GM10266 (cell line): ENCODE results near the gene AHDC1.

Source experiments
- DNase-seq: peaks from one replicate; pipeline ENCODE4 v3.0.0; 2012; ENCODE audit errors: extremely low spot score
- TF ChIP-seq, protein P1 (sequence below): IDR thresholded peaks from 2 replicates; pipeline ENCODE4 v1.5.1; 2012; ENCODE audit warnings: mild to moderate bottlenecking, low read depth; ENCODE audit not compliant: control insufficient read depth, insufficient read depth; ENCODE audit errors: missing control alignments

The AHDC1 gene

DNA sequence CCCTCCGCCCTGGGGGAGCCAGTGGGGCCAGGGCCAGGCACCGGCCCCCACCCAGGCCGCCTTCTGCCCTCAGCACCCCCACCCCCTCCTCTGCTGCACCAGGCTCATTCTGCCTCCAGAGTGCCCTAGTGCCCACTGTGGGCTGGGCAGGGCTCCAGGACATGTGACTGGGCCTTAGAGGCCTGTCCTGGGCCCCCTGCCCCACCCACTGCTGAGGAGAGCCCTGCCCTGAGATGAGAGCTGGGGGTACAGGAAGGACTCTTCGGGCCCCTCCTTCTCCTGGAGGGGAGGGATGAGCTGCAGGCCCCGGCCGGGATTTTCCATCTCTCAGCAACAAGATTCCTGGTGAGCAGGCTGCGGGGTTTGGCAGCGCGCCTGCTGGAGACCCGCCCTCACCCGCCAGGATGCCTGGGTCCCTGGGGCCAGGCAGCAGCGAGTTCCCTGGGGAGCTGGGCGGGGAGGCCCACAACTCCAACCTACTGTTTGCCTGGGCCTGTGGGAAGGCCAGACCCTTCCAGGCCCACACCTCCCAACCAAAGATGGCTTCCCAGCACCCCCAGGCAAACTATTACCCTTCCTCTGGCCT, 14.0 kb downstream of the AHDC1 start:
- no peak for DNase-seq
- TF ChIP-seq, protein P1, sequence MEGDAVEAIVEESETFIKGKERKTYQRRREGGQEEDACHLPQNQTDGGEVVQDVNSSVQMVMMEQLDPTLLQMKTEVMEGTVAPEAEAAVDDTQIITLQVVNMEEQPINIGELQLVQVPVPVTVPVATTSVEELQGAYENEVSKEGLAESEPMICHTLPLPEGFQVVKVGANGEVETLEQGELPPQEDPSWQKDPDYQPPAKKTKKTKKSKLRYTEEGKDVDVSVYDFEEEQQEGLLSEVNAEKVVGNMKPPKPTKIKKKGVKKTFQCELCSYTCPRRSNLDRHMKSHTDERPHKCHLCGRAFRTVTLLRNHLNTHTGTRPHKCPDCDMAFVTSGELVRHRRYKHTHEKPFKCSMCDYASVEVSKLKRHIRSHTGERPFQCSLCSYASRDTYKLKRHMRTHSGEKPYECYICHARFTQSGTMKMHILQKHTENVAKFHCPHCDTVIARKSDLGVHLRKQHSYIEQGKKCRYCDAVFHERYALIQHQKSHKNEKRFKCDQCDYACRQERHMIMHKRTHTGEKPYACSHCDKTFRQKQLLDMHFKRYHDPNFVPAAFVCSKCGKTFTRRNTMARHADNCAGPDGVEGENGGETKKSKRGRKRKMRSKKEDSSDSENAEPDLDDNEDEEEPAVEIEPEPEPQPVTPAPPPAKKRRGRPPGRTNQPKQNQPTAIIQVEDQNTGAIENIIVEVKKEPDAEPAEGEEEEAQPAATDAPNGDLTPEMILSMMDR = no peak

DNA sequence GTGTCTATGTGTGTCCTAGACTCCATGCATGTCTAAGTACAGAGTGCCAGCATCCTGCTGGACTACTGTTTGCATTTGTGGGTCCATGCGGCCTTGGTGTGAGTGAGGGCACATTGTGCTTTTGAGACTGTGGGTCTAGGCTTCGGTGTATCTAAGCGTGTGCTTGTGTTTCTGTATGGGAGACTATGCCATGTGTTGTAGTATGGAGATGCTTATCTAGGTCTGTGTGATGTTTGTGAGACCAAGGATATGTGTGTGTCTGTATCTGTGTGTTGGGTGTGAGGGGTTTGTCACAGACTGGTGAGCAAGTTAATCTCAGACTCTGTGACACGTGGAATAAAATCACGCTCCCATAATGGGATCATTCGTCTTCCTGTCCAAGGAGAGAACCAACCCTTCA, 14.5 kb downstream of the AHDC1 start:
- TF ChIP-seq, protein P1 = no peak
- no peak for DNase-seq

DNA sequence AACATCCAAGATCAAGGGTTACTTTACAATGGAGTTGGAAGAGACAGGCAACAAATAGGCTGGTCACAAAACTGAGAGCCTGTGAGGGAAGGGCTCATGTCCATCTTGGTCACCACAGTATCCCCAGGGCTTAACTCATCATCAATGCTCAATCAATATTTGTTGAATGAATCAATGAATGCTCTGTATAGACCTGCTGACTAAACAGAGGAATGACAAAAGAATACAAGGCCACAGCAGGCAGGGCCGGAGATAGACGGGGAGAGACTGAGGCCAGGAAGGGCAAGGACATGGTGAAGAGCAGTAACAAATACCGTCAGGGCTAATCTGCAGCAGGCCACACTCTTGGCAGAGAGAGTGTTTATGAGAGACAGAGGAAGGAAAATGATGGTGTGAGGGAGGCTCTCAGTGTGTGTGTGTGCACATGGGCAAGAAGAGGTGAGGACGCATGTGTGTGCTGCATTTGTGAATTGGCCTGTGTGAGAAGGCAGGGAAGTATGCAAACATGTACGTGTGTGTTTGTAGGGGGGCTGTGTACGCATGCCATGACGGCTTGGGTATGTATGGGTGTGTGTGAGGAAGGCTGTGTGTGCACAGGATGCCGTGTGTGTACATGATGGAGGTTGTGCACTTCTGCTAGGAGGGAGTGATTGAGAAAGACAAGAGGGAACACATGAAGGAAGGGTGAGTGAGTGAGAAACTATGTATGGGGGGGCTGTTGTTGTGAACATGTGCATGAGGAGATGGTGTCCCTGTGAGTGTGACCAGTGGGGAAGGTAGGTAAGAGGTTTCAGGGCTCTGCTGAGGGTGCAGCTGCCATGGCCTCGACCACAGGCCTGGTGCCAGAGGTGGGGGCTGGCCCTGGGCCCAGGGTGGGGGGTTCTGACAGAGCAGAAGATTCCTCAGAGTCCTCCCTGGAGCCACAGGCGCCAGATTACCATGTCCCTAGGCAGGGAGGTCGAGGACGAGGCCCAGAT, 15.4 kb downstream of the AHDC1 start:
- DNase-seq = no peak
- TF ChIP-seq, protein P1 = no peak

DNA sequence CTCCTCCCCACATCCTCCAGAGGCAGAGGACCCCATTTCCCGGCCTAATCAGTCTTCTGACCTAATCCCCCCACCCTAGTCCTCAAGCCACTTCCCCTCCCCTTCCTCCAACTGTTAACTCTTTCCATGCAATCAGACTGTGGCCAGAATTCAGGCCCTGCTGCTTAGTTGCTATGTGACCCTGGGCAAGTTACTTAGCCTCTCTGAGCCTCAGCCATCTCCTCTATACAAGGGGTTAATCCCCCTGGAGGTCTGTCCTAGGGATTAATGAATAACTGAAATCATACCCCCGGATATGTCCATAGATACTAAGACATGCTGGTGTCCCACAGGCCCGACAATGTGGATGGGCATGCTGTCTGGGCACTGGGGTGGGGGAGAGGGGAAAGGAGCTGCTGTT, 18.3 kb downstream of the AHDC1 start:
- no peak for DNase-seq
- TF ChIP-seq, protein P1 = no peak

DNA sequence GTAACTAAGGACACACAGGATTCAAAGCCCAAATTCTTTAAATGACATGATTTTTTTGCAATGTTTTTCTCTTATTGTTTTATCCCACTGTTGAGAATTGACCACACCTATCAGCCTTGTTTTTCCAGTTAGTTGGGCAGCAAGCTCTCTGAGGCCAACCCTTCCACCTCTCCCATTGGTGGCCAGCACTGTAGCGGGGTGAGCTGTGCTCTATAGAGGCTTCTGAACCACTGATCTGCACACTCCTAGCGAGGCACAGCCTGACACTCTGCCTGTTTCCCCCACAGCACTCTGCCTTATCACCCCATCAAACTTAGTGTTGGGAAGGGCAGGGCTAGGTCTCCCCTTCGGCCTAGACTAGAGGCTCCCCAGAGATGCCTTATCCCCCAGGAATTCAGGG, 19.5 kb downstream of the AHDC1 start:
- TF ChIP-seq, protein P1 = no peak

DNA sequence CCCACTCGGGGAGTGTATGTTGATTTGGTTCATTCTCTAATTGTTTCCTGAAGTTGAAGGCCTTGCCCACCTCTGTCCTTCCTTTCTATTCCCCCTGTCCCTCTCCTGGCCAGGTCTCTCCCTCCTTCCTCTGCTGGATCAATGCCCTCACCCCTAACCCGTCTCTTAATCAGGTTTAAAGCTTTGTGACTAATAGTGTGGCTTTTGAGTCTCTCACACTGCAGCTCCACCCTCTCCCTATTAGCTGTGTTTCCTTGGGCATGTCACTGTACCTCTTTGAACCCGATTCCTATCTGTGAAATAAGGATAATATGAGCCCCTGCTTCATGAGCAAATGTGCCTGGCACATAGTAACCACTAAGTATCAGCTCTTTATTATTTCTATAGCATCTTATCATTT, 20.5 kb downstream of the AHDC1 start:
- TF ChIP-seq, protein P1 = no peak
- no peak for DNase-seq

More for the DNA sequence above, 19.5 kb downstream of the AHDC1 start:
- DNase-seq = no peak

DNA sequence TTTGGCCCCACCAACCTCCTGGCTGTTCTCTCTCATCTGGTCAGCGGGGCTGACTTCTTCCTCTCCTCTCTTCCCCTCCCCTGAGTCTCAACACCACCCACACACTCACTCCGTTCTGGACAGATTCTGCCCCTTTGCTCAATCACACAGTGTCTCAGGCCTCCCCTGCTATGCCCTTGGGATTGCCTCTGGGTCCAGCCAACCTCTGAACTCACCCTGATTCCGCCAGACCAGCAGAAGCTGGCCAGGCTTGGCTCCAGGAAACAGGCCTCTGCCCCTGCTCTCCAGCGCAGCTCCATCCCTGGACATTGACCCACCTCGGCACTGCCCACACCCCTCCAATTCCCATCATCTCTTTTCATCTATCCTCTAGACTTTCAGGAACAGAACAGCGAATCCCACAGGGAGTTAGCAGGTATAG, 22.1 kb downstream of the AHDC1 start:
- TF ChIP-seq, protein P1 = no peak
- DNase-seq = no peak
